HG03139 (cell line): ENCODE data around the gene CCR7.

Experiments used
- ATAC-seq: cut with Tn5 transposase; IDR thresholded peaks from one replicate; pipeline ENCODE4 v1.9.1; 2021; ENCODE audit not compliant: unreplicated experiment

CCR7 gene

DNA sequence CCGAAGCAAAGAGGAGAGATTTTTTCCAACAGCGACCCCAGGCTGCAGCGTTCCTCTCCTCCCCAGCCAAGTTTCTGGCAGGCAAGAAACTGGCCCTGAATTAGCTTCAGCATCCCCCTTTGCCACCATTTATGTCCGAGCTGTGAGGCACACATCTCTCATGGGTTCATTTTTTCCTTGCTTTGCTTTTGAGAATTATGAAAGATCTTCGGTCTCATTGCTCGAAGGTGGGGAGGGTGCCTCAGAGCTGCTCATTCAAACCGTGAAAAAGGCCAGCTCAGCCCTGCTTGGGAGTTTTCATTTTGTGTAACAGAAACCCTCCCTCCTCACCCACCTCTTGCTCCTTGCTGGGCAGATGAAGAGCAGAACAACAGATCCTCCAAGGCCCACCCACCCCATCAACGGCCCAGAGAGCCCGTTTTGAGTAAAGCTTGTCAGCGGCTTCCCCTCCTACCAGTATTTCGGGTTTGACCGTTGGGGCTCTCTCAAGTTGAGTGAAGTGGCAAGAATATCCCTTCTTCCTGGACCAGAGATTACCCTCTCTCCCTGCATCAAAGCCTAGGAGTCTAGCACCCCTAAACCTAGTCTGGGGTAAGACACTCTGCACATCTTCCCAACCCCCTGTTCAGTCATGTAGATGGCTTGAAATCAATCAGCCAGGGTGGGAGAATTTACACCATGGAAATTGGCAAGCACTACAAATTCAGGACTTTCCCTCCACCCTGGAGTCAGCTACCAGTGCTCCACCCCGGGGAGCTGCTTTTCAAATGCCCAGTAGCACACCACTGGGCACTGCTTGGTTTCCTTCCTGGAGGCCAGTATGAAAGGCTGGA, 1.8 kb downstream of the CCR7 start:
- no peak for ATAC-seq

DNA sequence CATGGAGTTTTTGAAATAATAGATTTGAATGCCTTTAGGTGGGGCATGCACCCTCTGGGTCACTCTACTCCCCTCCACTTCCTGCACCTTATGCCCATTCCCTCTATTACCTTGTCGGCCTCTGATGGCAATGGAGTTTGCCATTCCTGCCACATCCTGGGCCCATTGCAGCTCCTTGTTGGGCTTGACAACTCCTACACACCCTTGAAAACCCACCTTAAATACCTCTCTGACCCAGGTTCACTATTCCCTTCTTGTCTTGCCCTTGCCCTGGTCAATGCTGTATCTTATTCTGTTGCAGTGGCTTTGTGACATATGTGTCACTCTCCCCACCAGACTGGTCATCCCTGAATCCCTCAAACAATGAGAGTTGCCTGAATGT, 2.4 kb downstream of the CCR7 start:
- no peak for ATAC-seq

DNA sequence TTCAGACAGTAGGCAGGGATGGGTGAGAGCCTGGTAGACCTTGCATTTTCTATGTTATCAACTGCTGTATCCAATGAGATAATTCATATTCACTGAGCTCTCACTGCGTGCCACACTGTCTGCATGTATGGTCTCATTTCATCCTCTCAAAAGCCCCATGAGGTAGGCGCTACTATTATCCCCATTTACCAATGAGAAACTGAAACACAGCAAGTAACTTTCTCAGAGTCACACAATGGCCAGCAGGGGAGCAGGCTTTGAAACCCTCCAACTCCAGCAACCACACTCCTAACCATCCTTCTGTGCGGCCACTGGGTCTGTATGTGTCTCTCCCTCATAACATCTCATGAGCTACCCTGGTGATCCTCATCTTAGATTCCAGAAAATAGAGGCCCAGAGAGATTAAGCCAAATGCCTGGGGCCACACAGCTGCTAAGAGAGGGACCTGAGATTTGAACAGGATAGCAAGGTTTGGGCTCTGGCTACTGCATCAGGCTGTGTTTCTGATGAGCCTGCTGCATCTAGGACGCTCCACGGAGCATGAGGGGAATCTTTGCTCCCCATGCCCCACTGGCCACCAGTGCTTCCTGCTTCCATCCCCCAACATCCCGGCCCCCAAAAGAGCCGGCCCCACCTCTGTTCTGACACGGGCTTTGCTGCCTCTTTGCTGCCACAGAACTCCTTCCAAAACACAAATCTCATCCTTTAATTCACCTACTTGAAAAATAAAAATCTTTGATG, 3.2 kb downstream of the CCR7 start:
- ATAC-seq = no peak

DNA sequence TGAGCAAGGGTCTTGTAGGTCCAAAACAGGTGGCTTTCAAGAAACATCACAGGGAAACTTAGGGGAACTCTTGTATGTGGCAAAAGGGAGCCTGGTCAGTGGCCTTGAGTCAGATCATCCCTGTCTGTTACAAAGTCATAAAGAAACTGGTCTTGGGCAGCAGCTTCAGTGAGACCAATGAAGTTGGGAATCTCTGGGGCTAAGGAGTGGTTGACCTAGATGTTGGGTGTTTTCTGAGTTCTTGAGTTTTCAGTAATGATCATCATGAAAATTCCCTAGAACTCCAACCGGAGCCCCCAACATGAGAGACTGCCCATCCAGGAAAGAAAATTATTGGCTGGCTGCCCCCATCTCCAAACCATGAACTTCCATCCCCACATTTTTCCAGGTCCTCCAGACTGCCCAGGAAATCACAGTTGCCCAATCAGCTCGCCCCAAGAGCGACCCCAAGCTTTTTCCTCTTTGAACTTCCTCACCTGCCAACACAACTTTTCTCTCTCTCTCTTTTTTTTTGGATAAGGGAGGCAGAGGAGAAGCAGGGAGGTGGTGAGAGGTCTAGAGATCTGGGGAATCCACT, 3.9 kb downstream of the CCR7 start:
- peak; percentile 20 for ATAC-seq

DNA sequence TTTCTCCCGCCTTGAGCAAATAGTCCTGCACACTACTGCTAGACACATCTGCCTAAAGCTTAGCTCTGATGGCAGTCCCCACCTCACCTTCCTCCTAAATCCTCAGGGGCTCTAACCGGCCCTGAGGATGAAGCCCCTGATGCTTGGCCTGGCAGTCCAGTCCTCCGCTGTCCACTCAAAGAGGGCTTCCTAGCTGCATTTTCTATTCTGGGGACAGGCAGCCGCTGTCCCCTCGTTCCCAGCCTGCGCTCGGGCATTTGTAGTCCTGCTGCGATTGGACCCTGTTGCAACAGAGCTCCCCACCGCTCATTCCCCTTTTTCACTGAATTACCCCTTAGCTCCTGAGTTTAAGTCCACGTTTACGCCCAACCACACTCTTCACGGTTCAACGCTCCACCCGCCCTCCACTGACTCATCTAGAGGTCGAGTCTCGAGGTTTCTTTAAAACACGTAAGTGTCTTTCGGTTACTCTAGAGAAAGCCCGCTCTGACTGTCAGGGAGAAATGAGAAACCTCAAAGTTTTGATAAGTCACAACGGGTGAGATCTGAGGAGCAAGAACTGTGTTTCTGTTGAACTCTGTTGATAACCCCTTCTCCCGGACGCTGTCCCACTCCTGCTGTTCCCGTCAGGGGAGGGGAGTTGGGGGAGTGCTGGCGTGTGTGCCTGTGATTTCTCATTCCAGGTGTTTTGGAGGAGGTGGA, 4.5 kb downstream of the CCR7 start:
- ATAC-seq = peak; percentile 42

DNA sequence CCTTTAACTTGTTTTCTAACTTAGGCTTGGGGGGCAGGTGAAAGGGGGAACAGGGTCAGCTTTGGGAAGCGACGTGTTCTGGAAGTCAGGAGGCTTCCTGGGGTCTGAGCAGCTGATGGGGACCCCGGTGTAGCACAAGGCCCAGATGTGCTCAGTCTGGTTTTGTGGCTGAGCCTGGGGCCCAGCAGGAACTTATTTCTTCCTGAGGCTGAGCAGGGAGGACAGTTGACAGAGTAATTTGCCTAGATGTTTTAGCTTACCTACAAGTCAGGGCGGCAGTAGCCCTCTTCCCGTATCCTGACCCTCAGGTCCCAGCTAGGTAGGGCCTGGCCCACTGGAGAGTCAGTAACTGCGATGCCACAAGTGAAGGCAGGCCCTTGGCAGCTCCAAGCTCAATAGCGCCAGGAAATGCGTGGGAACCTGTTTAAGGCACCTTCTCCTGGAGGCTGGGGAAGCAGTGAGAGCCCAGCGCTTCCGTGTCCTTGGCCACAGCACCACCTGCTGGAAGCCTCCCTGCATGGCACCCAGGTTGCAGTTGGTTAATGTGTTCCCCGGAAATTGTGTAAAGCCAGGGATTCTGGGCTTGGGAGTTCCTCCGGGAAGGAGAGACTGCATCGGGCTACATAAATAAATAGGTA, 5.2 kb downstream of the CCR7 start:
- ATAC-seq = no peak

DNA sequence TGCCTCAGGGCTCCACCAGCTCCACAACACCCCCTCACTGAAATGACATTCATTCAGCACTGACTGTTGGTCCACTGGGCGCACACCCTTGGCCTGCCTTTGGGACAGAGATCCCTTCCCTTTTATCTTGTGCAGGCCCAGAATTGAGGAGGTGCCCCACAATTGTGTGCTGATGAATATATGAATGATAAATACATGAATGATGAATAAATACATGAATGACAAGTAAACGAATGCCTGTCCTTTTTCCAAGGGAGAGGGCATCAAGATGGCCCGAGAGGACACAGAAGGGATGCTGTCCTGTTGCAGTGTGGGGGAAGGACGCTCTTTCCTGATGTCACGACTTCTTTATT, 5.7 kb downstream of the CCR7 start:
- no peak for ATAC-seq

DNA sequence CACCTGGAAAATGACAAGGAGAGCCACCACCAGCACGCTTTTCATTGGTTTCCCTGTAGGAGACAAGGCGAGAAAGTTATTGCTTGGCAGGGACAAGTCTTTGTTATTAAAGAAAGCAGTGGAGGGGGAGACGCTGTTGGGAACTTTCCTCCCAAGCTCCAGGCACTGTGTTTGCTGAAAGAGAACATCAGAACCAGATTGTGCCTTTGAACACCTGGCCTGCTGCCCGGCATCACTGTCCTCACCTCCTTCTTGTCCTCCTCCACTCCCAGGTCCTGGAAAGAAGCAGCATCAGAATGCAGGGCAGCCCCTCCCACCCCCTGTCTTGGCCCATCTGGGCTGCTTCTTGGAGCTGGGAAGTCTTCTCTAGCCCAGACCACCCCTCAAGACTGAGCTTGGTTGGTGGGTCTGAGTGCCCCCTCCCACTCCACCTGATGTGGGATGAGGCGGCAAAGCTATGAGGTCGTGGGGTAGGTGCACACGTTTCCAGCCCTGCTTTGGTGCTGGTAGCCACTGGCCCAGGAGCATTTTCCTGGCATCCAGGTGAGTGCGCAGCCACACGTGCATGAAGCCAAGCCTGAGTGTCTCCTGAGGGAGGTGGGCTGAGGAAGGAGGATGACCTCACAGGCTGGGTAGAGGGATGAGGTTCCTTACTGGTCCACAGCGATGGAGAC, 6.2 kb downstream of the CCR7 start:
- ATAC-seq = no peak

DNA sequence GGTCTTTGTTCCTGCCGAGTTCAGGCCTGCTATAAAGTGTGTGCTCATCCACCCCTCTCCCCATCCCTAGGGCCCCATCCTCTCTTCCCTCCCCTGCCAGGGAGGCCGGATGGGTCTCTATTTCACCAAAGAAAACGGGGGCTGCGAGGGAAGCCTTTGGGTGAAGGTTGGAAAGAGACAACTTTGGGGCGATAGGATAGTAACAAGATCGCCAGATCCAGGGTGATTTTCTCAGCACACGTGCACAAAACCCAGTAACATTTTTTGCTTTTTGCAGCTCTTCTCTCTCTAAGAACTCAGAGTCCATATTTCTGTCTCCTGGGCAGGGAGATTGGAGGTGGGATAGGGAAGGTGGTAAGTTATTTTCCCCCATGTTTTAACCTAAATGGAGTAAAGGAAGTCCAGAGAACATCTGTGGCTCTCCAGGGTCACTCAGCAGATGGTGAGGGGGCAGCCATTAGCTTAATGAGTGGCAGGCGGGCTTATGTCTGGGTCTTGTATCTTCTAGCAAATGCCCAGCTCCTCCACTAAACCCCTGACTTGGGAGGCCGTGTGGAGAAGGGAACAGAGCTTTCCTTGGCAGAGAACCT, 6.9 kb downstream of the CCR7 start:
- ATAC-seq = no peak

DNA sequence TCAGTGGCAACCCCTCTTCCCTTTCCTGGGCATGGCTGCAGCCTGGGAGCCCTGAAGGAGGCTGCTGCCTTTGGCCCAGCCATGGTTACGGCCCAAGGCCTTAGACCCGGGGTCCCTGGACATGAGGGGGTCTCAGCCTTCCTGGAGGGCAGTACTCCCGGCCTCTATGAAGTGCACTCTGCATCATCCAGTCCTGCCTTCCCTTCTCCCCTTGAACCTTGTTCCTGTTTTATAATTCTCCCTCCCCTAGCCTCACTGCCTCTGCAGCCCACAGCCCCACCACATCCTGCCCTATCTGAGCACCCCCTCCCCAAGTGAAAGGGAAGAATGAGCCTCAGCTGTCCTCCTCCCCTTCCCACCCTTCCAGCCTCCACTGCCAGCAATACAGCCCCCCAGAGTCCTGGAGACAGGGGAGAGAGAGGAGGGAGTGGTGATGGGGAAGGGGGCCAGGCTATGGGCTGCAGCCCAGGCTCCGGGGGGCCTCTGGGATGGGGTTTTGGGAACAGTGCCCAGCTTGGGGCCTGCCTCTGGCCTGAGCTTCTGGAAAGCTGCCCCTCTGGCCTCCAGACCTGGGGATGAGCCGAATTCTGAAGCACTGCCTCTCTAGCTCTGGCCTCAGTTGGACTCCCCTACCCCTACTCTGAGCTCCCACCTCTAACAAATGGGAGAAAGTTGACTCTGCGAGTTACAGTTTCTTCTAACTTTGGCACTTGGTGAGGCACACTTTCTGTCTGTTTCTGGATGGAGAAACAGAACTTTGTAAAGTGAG, 7.6 kb downstream of the CCR7 start:
- no peak for ATAC-seq

DNA sequence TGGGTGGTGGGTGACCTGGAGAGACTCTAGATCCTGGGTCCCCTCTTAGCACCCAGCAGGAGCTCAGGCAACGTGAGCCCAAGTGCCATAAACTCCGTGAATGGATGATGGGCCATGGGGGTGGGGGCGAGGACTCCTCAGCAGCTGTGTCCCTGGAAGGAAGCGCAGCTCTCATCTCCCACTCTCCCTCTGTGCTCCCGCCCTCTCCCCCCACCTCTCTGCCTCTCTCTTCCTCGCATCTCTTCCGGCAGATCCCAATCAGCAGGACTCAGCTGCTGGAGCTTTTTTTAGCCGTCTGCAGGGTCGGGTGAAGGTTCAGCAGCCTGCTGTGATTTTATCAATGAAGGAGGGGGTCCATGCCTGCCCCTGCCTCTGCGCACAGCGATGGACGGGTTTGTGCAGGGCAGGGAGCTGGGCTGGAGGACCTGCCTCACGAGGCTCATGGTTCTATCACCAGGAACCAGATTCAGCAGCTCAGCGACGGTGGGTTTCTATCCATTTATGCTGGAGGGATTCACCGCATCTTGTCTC, 8.3 kb downstream of the CCR7 start:
- no peak for ATAC-seq

DNA sequence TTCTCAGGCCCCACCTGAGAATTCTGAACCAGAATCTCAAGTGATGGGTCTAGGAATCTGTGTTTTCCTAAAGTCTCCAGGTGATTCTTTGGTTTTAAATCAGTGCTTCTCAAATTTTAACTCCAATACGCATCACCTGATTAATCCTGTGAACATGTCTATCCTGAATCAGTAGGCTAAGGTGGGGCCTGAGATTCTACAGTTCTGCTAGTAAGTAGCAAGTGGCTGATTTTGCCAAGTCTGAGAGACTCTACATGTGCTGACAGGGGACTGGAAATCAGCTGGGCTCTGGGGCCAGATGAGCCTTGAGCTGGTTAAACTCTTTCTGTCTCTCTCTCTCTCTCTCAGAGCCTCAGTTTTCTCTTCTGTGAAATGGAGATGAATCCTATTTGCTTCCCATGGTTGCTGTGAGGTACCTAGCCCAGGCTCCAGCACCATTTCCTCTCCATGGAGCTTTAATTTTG, 9.0 kb downstream of the CCR7 start:
- ATAC-seq = no peak

DNA sequence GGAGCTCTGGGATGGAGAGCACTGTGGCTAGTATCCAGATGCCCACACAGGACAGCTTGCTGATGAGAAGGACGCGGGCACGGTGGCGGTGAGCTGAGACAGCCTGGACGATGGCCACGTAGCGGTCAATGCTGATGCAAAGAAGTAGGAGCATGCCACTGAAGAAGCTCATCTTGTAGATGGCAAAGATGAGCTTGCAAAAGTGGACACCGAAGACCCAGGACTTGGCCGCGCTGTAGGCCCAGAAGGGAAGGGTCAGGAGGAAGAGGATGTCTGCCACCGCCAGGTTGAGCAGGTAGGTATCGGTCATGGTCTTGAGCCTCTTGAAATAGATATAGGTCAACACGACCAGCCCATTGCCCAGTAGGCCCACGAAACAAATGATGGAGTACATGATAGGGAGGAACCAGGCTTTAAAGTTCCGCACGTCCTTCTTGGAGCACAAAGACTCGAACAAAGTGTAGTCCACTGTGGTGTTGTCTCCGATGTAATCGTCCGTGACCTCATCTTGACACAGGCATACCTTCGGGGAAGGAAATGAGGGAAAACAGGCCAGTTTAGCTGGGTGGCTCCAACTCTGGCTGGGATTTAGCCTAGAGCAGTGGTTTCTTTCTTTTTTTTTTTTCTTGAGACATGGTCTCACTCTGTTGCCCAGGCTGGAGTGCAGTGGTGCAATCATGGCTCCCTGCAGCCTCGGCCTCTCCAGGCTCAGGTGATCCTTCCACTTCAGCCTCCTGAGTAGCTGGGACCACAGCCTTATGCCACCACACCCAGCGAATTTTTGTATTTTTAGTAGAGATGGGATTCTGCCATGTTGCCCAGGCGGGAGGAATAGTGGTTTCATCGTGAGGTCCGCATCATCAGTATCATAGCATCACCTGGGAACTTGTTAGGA, 9.7 kb downstream of the CCR7 start:
- no peak for ATAC-seq

DNA sequence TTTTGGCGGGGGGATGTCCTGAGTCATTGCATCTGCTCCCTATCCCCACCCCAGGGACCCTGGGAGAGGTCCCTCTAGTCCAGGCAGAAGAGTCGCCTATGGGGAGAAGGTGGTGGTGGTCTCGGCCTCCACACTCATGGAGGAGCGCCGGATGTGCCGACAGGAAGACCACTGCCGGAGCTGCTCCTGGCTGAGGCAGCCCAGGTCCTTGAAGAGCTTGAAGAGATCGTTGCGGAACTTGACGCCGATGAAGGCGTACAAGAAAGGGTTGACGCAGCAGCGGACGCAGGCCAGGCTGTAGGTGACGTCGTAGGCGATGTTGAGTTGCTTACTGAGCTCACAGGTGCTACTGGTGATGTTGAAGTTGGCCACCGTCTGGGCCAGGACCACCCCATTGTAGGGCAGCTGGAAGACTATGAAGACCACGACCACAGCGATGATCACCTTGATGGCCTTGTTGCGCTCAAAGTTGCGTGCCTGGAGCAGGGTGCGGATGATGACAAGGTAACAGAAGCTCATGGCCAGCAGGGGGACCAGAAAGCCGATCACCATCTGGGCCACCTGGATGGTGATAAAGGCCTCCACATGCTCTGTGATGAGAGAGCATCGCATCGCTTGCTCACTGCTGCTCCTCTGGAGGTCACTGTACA, 10.5 kb downstream of the CCR7 start:
- no peak for ATAC-seq

DNA sequence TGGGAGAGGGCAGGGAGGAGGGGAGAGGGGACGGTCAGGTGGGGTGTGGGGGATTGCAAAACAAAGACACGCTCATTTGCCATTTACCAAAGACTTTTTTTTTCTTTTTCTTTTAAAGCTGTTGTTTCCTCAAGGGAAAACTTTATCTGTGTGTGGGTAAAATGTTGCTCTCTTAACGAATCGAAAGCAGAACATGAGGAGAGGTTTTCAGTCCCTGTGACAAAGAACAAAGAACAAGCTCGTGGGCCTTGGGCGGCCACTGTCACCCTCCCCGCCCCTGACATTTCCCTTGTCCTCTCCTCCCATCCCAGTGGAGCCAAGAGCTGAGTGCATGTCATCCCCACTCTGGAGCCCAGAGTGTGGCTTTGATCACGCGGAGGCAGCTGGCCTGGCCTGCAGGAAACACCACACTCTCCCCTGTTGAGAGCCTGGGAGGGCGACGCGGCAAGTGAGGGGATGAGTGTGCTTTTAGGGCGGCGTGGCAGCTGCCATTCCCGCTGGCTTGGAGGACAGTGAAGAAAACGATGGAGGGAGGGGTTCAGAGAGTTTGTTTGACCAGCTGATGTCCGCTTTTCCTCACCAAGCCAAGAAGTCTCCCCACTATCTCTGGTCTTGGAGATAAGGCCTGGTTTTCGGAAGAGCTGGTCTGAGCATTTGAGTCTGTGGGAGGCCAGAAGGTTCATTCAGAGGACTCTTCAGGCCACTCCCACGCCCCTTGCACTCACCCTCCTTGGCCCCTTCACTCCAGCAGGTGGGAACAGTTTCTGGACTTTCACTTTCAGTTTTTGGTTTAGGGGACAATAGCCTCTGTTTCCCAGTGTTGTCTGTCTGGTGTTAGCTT, 11.4 kb downstream of the CCR7 start:
- ATAC-seq = no peak

DNA sequence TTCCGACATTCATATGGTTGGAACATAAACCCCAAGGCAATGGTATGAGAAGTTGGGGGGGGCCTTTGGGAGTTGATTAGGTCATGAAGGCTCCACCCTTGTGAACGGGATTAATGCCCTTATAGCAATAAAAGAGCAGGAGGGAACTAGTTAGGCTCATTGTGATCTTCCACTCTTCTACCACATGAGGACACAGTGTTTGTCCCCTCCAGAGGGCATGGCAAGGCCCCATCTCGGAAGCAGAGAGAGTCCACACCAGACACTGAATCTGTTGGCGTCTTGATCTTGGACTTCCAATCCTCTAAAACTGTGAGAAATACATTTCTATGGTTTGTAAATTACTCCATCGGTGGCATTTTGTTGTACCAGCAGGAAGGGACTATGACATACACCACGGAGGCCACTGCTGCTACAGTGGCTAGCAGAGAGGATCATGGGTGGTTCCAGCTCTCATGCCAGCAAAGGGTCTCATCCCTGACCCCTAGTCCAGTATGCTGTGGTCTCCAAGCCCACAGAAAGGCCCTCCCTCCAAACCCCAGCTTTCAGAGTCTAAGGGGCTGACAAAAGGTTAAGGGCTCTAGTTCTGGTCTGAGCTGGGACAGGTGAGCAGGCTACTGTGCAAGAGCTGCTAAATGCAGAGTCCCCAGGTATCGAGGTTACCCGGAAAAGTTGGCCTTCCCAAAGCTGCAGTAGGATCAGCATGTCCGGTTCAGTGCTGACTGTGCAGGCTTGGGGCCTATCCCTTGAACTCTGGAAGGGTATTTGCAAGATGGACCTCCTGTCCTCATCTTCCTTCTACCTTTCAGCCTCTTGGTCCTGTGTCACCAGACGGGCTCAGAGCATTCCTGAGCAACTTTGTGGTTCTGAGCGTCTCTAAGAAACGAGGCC, 12.2 kb downstream of the CCR7 start:
- ATAC-seq = no peak
